NCI-H1694 treated with DMSO at 0.1 percent for 48 hours (cell line): ENCODE data around the gene EPYC.
"Not testable (repeated sequence)": the region's sequence is repeated elsewhere in the genome, so short reads cannot be mapped to it uniquely, and the experiment has no call there.

Experiments
- DNase-seq: peaks from one replicate; lab custom pipeline; 2025; lab: John Stamatoyannopoulos, UW

EPYC gene

GRCh38 chr12:90990611-90991010 lies 14.2 kb downstream of the EPYC start:
- DNase-seq: no peak

DNA sequence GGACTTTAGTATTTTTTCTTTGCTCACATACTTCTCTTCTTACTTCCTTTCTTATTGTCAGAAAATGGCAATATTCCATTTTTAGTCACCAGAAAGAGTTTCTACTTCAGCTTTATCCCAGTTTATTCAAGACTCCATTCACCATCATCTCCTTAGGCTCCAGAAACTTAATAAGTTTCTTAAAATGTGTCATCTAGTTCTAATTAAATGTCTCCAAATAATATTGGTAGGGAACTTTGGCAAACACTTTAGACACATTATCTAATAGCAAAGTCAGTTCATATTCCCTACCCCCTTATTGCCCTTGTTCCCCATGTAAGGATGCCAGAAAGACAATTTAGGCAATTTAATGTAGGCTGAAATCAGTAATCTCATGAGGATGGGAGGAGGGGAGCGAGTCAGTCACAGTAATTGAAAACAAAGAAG lies 15.1 kb downstream of the EPYC start:
- DNase-seq: no peak

DNA sequence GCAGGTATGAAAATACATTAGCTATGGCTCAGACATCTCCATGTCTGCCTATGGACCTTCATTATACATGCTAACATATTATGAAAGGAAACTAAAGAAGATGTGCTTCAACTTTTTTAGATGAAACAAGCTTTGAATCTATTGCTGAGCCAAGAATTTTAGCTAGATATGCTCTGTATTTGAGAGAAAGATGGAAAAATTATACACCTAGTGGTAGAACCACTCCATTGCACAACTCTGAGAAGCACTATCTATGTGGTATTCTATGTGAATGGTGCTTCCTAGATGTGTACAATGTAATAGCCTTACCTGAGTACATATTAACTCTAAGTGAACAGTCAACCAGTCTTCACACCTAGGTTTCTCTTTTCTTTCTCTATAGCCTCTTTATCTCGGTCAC lies 17.3 kb downstream of the EPYC start:
- no peak for DNase-seq

DNA sequence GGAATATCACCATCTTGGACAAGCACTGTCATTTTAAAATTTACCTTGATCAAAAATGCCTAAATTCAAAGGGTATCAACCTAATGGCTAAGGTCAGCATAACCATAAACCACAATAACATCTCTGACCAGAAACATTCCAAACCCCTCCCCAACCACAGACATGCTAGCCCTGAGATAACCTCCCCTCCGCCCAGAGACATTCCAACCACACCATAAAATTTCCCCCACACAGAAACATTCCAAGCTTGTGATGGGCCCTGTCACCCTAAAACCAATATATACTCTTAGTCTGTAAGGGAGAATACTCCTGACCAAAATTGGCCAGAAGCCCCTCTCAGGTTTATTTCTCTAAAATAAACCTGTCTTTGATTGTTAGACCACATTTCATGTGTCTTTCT lies 17.7 kb downstream of the EPYC start:
- no peak for DNase-seq

DNA sequence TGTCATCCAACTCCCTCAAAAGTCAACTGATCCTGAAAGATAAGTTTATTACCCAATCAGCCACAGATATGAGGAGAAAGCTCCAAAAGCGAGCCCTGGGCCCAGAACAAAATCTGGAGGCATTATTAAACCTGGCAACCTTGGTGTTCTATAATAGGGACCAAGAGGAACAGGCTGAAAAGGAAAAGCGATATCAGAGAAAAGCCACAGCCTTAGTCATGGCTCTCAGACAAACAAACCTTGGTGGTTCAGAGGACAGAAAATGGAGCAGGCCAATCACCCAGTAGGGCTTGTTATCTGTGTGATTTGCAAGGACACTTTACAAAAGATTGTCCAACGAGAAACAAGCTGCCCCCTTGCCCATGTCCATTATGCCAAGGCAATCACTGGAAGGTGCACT lies 19.4 kb downstream of the EPYC start:
- not testable (repeated sequence) for DNase-seq

DNA sequence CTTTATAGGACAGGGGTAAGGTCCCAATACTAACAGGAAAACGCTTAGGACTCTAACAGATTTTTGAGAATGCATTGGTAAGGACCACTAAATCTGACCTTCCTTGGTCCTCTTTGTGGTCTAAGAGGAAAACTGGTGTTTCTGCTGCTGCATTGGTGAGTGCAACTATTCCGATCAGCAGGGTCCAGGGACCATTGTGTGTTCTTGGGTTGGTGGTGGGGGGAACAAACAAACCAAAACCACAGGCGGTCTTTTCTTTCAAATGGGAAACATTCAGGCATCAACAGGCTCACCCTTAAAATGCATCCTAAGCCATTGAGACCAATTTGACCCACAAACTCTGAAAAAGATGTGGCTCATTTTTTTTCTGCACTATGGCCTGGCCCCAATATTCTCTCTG lies 20.7 kb downstream of the EPYC start:
- no peak for DNase-seq

DNA sequence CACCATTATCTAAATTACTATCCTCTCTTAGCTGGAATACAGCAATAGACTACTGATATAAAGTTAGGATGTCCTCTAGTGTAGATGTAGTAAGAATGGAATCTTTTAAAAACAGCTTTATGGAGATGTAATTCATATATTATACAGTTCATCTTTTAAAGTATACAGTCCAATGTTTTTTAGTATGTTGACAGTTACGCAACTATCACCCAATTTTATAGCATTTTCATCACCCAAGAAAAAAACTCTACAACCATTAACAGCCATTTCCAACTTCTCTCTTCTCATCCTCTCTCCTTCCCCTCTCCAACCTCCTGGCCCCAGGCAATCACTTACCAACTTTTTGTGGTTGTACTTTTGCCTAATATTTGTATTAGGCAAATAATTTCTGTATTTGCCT lies 22.6 kb downstream of the EPYC start:
- no peak for DNase-seq

- DNase-seq: no peak
These were observed 24.8 kb downstream of the EPYC start for GRCh38 chr12:90979951-90980350.

- no peak for DNase-seq
These were observed 25.8 kb downstream of the EPYC start for GRCh38 chr12:90979019-90979418.

- DNase-seq: peak; percentile 16
These were observed 26.5 kb downstream of the EPYC start for GRCh38 chr12:90978117-90978770.

DNA sequence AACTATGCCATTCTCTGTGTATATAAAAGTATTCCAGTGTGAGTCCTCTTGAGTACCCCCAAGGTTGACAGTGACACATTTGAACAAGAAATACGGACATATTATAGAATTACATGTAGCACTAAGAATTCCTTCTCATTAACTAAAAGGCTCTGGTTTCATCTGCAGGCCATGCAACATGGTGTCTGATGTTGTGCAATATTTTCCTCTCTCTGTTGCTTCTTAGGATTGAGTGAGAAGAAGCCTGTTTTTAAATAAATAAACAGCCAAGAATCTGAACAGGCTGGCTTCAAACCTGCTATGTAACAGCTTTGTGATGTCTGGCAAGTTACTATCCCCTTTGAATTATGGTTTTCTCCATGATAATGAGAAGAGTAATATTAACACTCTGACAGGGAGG lies 27.5 kb downstream of the EPYC start:
- no peak for DNase-seq

DNA sequence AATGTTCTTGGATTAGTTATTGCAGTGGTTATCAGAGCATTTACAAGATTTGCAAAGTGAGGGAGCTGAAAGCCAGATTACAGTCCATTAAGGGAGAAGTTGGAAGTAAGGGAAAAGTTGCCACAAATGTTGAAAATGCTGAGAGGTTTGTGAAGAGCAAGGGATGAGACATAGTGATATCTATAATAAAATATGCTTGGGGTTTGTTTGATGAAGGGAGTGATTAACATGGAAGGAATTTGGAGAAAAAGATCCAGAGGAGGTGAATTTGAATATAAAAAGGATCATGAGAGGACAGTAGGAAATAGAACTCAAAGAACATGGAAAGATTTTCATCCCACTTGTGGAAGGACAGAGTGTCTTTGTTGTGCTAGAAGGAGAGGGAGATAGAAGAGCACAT lies 30.5 kb downstream of the EPYC start:
- no peak for DNase-seq

GRCh38 chr12:90972226-90972625 lies 32.5 kb downstream of the EPYC start:
- no peak for DNase-seq

- DNase-seq: no peak
These were observed 33.9 kb downstream of the EPYC start for GRCh38 chr12:90970911-90971310.

DNA sequence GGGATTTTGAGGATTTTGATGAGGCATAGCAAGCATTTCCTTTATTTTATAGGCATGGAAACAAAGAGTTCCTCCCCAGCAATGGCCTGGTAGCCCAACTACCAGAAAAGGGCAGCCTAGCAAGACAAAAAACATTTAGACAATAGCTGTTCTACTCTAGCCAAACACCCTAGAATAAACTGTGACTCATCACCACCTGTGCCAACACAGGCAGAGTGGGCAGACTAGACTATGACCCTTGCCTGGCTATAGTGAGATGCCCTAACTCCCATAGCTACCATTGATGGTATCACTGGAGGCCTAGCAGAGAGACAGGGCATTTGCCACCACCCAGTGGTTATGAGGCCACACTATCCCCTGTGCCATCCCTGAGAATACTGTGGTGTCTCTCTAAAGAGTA lies 34.3 kb downstream of the EPYC start:
- no peak for DNase-seq

DNA sequence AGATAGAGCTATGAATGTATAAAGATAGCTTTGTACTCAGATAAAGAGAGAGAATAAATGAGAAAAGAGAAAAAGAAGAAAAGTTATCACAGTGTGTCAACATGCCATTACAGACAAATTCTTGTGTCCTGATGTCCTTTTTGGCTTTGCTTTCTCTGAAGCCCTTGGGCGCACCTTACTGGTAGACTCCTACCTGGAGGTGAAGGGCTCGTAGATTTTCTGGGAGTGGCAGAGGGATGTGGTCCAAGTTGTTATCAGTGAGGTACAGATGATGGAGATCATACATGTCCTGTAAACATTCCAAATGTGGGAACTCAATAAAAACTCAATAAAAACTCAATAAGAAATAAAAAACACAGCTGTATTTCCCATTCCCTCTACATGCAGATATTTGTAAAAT lies 34.9 kb downstream of the EPYC start:
- no peak for DNase-seq

DNA sequence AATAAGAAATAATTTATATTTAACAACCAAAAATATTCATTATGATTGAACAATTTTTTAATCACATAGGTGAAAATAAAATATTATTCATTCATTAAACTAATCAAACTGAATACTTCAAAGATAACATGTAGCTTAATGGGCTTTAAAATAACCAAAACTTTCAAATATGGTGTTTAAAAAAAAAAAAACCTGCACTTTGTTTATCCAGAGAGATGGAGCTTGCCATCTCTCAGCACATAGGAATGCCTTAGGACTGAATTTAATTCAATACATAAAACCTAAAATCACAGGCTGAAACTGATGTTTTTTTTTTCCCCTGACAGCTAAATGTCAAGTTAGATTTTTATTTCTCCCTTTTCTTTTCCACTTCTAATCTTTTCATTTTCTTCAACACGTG lies 35.4 kb downstream of the EPYC start:
- DNase-seq: no peak

DNA sequence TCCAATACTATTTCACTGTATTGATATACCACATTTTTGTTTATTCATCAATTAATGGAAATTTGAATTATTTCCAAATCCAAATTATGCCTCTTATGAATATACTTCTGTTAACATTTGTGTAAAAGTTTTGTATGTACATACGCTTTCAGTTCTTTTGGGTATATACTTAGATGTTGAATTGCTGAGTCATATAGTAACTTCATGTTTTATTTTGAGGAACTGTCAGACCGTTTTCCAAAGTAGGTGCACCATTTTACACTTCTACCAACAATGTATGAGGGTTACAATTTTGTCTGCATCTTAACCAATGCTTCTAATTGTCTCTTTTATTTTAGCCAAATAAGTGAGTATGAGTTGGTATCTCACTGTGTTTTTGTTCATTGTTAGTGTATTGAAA lies 39.6 kb downstream of the EPYC start:
- DNase-seq: no peak

DNA sequence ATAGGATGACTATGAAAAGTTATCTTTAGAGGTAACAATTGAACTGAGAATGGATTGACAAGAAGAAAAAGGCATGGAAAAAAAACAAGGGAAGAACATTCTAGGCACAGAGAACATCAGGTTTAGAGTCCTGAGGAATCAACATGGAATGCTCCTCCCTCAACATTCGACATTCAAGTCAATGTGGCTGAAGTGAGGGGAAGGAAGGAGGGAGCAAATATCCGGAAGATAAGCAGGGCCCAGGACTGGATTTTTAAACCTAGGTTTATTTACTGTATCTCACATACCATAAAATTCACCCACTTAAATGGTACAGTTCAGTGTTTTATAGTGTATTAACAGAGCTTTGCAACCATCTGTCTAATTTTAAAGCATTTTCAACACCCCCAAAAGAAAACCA lies 40.2 kb downstream of the EPYC start:
- no peak for DNase-seq

DNA sequence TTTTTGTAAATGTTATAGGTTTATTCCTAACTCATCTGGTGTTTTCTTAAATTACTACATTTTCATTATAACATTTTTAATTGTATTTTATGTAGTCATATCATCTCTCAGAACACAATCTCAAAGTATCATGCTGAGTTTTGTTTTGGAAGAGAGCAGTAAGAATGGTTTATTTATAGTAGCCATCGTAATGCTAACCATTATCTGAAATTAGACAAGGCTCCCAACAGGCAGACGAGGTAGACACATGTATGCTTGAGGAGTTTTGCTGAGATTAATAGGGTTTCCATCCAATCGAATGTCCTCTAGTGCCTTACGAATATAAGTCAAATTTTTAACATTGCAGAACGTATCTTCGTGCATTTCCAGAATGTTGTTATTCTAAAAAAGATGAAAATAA lies 40.8 kb downstream of the EPYC start:
- no peak for DNase-seq

- no peak for DNase-seq
These were observed 43.6 kb downstream of the EPYC start for GRCh38 chr12:90961154-90961553.

DNA sequence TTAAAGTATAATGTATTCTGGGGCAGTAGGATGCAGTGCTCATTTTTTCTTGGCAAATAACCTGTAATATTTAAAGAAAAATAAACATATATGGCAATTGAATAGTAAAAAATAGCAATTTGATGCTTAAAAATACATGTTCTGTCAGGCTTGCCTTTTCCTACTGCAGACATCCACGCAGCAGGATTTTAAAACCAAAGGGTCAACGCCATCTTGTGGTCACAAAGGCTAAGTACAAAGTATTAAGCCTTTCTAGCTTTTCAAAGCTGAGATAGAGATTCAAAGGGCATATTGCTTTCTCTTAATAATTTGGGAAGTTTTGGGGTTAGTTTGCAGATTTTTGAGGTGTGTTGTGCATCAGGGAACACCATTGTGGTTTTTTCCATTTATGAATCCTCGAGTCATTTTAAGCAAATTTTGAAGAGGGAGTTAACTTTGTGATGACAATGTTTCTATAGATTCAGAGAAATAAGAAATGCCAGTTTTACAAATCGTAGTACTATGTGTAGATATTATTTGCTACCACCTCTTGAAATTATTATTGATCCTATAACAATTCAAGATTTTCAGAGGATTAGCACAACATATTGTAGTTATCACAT lies 45.1 kb downstream of the EPYC start:
- peak; percentile 51 for DNase-seq

DNA sequence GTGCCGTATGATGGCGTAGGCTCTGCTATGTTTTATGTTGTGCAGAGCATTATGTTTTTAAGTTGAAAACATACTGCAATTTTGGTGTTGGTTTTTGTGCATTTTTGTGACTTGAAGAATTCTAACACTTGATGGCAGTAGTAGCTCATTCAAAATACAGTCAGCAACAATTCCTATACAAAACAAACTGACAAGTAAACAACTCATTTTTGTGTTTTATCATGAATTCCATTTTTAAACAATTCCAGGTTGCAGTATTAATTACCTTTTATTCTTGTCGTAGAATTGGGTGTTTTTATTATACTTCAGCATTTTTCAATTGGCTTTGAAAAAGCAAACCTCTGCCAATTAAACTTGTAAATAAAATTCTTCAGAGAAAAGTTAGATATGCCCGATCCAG lies 45.7 kb downstream of the EPYC start:
- peak; percentile 21 for DNase-seq

GRCh38 chr12:90958347-90958746 lies 46.4 kb downstream of the EPYC start:
- DNase-seq: no peak
